ENCODE results near the gene IFI44. TPM values are rescaled to one million over a fixed set of nuclear protein-coding genes. Genes with fewer than 3 reads are reported as not detected.
A peak's percentile ranks its signal among the peaks of the same experiment; 100 is the strongest.

The IFI44 gene
- total RNA-seq, 1 donor from 2014 or later, result 7.4 TPM

- TF ChIP-seq CTCF (IDR thresholded peaks at IDR 0.05), result peak; percentile 92
- DNase-seq (ENCODE audit: low spot score), result no peak
- Mint-ChIP-seq H3K4me3 (ENCODE audit: unreplicated experiment) (no peak overlapping the region), H3K27me3 (ENCODE audit: low read depth) (peaks cover 17% of the 10 kb centered on the region), H3K9me3 (ENCODE audit: low read depth) (no peaks in the 10 kb centered on the region), H3K4me1 (ENCODE audit: low read depth) (no peaks in the 10 kb centered on the region), H3K36me3 (ENCODE audit: low read depth) (peaks cover 2% of the 10 kb centered on the region), H3K27ac (ENCODE audit: unreplicated experiment) (no peak overlapping the region)
Measured at GRCh38 chr1:78607334-78607927, 42.2 kb upstream of the IFI44 start.

GRCh38 chr1:78607944-78608343 lies 41.7 kb upstream of the IFI44 start:
- H3K27ac Mint-ChIP-seq (ENCODE audit: unreplicated experiment), result no peak overlapping the region
- no peak overlapping the region for H3K4me3 Mint-ChIP-seq (ENCODE audit: unreplicated experiment)
- TF ChIP-seq CTCF (IDR thresholded peaks at IDR 0.05), result no peak
- no peak for DNase-seq (ENCODE audit: low spot score)
- H3K4me1 Mint-ChIP-seq (ENCODE audit: low read depth), result no peaks in the 10 kb centered on the region
- H3K27me3 Mint-ChIP-seq (ENCODE audit: low read depth), result peaks cover 17% of the 10 kb centered on the region
- H3K9me3 Mint-ChIP-seq (ENCODE audit: low read depth), result peaks cover 3% of the 10 kb centered on the region
- peaks cover 2% of the 10 kb centered on the region for H3K36me3 Mint-ChIP-seq (ENCODE audit: low read depth)

GRCh38 chr1:78617615-78618026 lies 32.0 kb upstream of the IFI44 start:
- peak; percentile 95 for TF ChIP-seq CTCF (IDR thresholded peaks at IDR 0.05)
- Mint-ChIP-seq H3K4me3 (ENCODE audit: unreplicated experiment) (no peak overlapping the region), H3K9me3 (ENCODE audit: low read depth) (peaks cover 3% of the 10 kb centered on the region), H3K27ac (ENCODE audit: unreplicated experiment) (peak overlapping the region; percentile 45), H3K4me1 (ENCODE audit: low read depth) (peaks cover 38% of the 10 kb centered on the region), H3K36me3 (ENCODE audit: low read depth) (no peaks in the 10 kb centered on the region), H3K27me3 (ENCODE audit: low read depth) (no peaks in the 10 kb centered on the region)
- no peak for DNase-seq (ENCODE audit: low spot score)

- DNase-seq (ENCODE audit: low spot score), result no peak
- no peak for TF ChIP-seq CTCF (IDR thresholded peaks at IDR 0.05)
- peak overlapping the region; percentile 74 for H3K27ac Mint-ChIP-seq (ENCODE audit: unreplicated experiment)
- peaks cover 39% of the 10 kb centered on the region for H3K4me1 Mint-ChIP-seq (ENCODE audit: low read depth)
- H3K4me3 Mint-ChIP-seq (ENCODE audit: unreplicated experiment), result no peak overlapping the region
- H3K9me3 Mint-ChIP-seq (ENCODE audit: low read depth), result no peaks in the 10 kb centered on the region
- no peaks in the 10 kb centered on the region for H3K36me3 Mint-ChIP-seq (ENCODE audit: low read depth)
- H3K27me3 Mint-ChIP-seq (ENCODE audit: low read depth), result no peaks in the 10 kb centered on the region
Measured at GRCh38 chr1:78619032-78619431, 30.6 kb upstream of the IFI44 start.

- H3K27ac Mint-ChIP-seq (ENCODE audit: unreplicated experiment), result peak overlapping the region; percentile 74
- no peaks in the 10 kb centered on the region for H3K27me3 Mint-ChIP-seq (ENCODE audit: low read depth)
- H3K36me3 Mint-ChIP-seq (ENCODE audit: low read depth), result no peaks in the 10 kb centered on the region
- no peak for DNase-seq (ENCODE audit: low spot score)
- no peak for TF ChIP-seq CTCF (IDR thresholded peaks at IDR 0.05)
- peaks cover 39% of the 10 kb centered on the region for H3K4me1 Mint-ChIP-seq (ENCODE audit: low read depth)
- H3K9me3 Mint-ChIP-seq (ENCODE audit: low read depth), result no peaks in the 10 kb centered on the region
- H3K4me3 Mint-ChIP-seq (ENCODE audit: unreplicated experiment), result peak overlapping the region; percentile 62
Measured at GRCh38 chr1:78619446-78619802, 30.2 kb upstream of the IFI44 start.
